ENCODE data around the gene MNX1. TPM values are rescaled to one million over a fixed set of nuclear protein-coding genes. Genes with fewer than 3 reads are reported as not detected.

The MNX1 gene
- not detected for total RNA-seq
- long read RNA-seq, donor 1, result 0 reads
- long read RNA-seq, donor 2, result 0 reads

GRCh38 chr7:157010588-157011332 is at the start of gene MNX1:
TSS of gene MNX1 (minus strand) at chr7:157010663. CDS start at chr7:157010350, 313 bp downstream.
- intact Hi-C loops (cut with DNase I), result no loop called here
- no peak for DNase-seq (ENCODE audit: low spot score)

GRCh38 chr7:157059534-157059933 is 49.1 kb upstream of the MNX1 start:
- intact Hi-C loops (cut with DNase I), result loop anchor here in 1 of 2 donors (10.0 kb wide), 1 partner anchor 65 kb away; no protein-coding TSS in a partner anchor
- DNase-seq (ENCODE audit: low spot score), result no peak

- intact Hi-C loops (cut with DNase I), result loop anchor here in 1 of 2 donors (1.0 to 10.0 kb wide), 2 partner anchors 26 to 64 kb away; no protein-coding TSS in a partner anchor
- no peak for DNase-seq (ENCODE audit: low spot score)
Measured at GRCh38 chr7:157058701-157059100, 48.2 kb upstream of the MNX1 start.

- peak; percentile 14 for DNase-seq (ENCODE audit: low spot score)
- intact Hi-C loops (cut with DNase I), result loop anchor here in 1 of 2 donors (1.0 to 10.0 kb wide), 2 partner anchors 26 to 63 kb away; no protein-coding TSS in a partner anchor
Measured at GRCh38 chr7:157058068-157058467, 47.6 kb upstream of the MNX1 start.

GRCh38 chr7:157056957-157057902 is 46.8 kb upstream of the MNX1 start:
- peak; percentile 35 for DNase-seq (ENCODE audit: low spot score)
- intact Hi-C loops (cut with DNase I), result loop anchor here in 1 of 2 donors (10.0 kb wide), 1 partner anchor 62 kb away; no protein-coding TSS in a partner anchor

GRCh38 chr7:157056246-157056645 is 45.8 kb upstream of the MNX1 start:
- DNase-seq (ENCODE audit: low spot score), result peak; percentile 69
- intact Hi-C loops (cut with DNase I), result loop anchor here in 1 of 2 donors (10.0 kb wide), 1 partner anchor 61 kb away; no protein-coding TSS in a partner anchor

GRCh38 chr7:157054927-157055326 is 44.5 kb upstream of the MNX1 start:
- intact Hi-C loops (cut with DNase I), result loop anchor here in 1 of 2 donors (10.0 kb wide), 1 partner anchor 60 kb away; no protein-coding TSS in a partner anchor
- DNase-seq (ENCODE audit: low spot score), result peak; percentile 53

GRCh38 chr7:157053118-157053517 is 42.7 kb upstream of the MNX1 start:
- no peak for DNase-seq (ENCODE audit: low spot score)
- intact Hi-C loops (cut with DNase I), result loop anchor here in 1 of 2 donors (10.0 kb wide), 1 partner anchor 58 kb away; no protein-coding TSS in a partner anchor

GRCh38 chr7:157047148-157047547 is 36.7 kb upstream of the MNX1 start:
- intact Hi-C loops (cut with DNase I), result no loop called here
- no peak for DNase-seq (ENCODE audit: low spot score)

- DNase-seq (ENCODE audit: low spot score), result no peak
- intact Hi-C loops (cut with DNase I), result no loop called here
Measured at GRCh38 chr7:157046681-157047080, 36.2 kb upstream of the MNX1 start.

GRCh38 chr7:157044943-157045660 is 34.6 kb upstream of the MNX1 start:
- intact Hi-C loops (cut with DNase I), result no loop called here
- no peak for DNase-seq (ENCODE audit: low spot score)

GRCh38 chr7:157044147-157044687 is 33.8 kb upstream of the MNX1 start:
- no peak for DNase-seq (ENCODE audit: low spot score)
- intact Hi-C loops (cut with DNase I), result no loop called here

GRCh38 chr7:157043745-157044144 is 33.3 kb upstream of the MNX1 start:
- DNase-seq (ENCODE audit: low spot score), result peak; percentile 87
- intact Hi-C loops (cut with DNase I), result no loop called here

GRCh38 chr7:157041514-157042277 is 31.2 kb upstream of the MNX1 start:
- DNase-seq (ENCODE audit: low spot score), result peak; percentile 42
- intact Hi-C loops (cut with DNase I), result no loop called here

- peak; percentile 65 for DNase-seq (ENCODE audit: low spot score)
- intact Hi-C loops (cut with DNase I), result no loop called here
Measured at GRCh38 chr7:157041004-157041403, 30.5 kb upstream of the MNX1 start.

- DNase-seq (ENCODE audit: low spot score), result peak; percentile 23
- intact Hi-C loops (cut with DNase I), result no loop called here
Measured at GRCh38 chr7:157037635-157038034, 27.2 kb upstream of the MNX1 start.

GRCh38 chr7:157037028-157037427 is 26.6 kb upstream of the MNX1 start:
- peak; percentile 44 for DNase-seq (ENCODE audit: low spot score)
- intact Hi-C loops (cut with DNase I), result no loop called here

GRCh38 chr7:157035979-157036378 is 25.5 kb upstream of the MNX1 start:
- DNase-seq (ENCODE audit: low spot score), result no peak
- intact Hi-C loops (cut with DNase I), result no loop called here

All from posterior vena cava (tissue), 2 donors.